ENCODE data around the gene SERINC3. TPM values are rescaled to one million over a fixed set of nuclear protein-coding genes. Genes with fewer than 3 reads are reported as not detected.

Gene SERINC3
- total and polyA plus RNA-seq, 2 donors (not counting 1 experiment from before 2014, with no cell fraction given): 120 to 238 TPM

DNA sequence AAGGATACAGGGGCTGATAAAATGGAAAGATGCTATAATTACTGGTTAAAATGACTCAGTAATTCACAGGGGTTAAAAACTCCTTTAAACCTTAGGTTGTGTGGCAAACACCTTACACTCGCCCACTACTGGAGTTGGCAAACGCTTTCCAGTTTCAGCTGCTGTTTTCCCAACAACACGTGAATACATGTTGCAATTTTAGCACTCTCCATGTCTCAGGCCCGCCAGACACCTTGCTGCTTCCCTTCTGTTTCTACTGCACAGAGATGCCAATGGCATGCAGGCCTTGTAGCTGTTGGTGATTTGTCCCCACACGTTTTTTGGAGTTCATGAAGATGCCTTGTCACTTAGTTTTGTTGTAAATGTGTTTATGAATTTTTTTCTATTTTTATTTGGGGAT lies 51.5 kb downstream of the SERINC3 start:
- no peak overlapping the region for H2AFZ ChIP-seq (ENCODE audit: low read length)
- no peaks in the 10 kb centered on the region for H3K36me3 ChIP-seq (ENCODE audit: control insufficient read depth, insufficient read depth, low read length)
- peaks cover 13% of the 10 kb centered on the region for H3K27me3 ChIP-seq (ENCODE audit: control insufficient read depth, insufficient read depth, low read length)
- H3K27ac ChIP-seq (ENCODE audit: insufficient read depth, low read length): no peak overlapping the region
- no peak overlapping the region for H3K4me2 ChIP-seq (ENCODE audit: extremely low read depth, insufficient read depth, low read length)
- no peaks in the 10 kb centered on the region for H3K79me2 ChIP-seq (ENCODE audit: control insufficient read depth, insufficient read depth, low read length)
- no peak for DNase-seq (ENCODE audit: low read depth in 2 of 2)
- no peaks in the 10 kb centered on the region for H3K9me3 ChIP-seq (ENCODE audit: control insufficient read depth, insufficient read depth, low read depth, low read length)
- H3K4me3 ChIP-seq (replicated peaks in 1 of 4; ENCODE audit: control extremely low read depth in 1 of 4, insufficient read depth in 1 of 4, low read depth in 3 of 4, low read length in 4 of 4): no peak overlapping the region
- H3K4me1 ChIP-seq (ENCODE audit: control insufficient read depth, extremely low read depth, insufficient read depth, low read length): no peaks in the 10 kb centered on the region
- H3K9ac ChIP-seq (ENCODE audit: insufficient read depth, low read length): no peak overlapping the region
- TF ChIP-seq EZH2 (IDR thresholded peaks at IDR 0.05; ENCODE audit: low read length, missing control alignments): no peak
- TF ChIP-seq, protein P1, sequence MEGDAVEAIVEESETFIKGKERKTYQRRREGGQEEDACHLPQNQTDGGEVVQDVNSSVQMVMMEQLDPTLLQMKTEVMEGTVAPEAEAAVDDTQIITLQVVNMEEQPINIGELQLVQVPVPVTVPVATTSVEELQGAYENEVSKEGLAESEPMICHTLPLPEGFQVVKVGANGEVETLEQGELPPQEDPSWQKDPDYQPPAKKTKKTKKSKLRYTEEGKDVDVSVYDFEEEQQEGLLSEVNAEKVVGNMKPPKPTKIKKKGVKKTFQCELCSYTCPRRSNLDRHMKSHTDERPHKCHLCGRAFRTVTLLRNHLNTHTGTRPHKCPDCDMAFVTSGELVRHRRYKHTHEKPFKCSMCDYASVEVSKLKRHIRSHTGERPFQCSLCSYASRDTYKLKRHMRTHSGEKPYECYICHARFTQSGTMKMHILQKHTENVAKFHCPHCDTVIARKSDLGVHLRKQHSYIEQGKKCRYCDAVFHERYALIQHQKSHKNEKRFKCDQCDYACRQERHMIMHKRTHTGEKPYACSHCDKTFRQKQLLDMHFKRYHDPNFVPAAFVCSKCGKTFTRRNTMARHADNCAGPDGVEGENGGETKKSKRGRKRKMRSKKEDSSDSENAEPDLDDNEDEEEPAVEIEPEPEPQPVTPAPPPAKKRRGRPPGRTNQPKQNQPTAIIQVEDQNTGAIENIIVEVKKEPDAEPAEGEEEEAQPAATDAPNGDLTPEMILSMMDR (conservative IDR thresholded peaks at IDR 0.05 in 1 of 2, IDR thresholded peaks at IDR 0.05 in 1 of 2; ENCODE audit: low read depth in 1 of 2, low read length in 2 of 2): no peak
- H4K20me1 ChIP-seq (ENCODE audit: control insufficient read depth, extremely low read depth, insufficient read depth, low read length): no peaks in the 10 kb centered on the region

DNA sequence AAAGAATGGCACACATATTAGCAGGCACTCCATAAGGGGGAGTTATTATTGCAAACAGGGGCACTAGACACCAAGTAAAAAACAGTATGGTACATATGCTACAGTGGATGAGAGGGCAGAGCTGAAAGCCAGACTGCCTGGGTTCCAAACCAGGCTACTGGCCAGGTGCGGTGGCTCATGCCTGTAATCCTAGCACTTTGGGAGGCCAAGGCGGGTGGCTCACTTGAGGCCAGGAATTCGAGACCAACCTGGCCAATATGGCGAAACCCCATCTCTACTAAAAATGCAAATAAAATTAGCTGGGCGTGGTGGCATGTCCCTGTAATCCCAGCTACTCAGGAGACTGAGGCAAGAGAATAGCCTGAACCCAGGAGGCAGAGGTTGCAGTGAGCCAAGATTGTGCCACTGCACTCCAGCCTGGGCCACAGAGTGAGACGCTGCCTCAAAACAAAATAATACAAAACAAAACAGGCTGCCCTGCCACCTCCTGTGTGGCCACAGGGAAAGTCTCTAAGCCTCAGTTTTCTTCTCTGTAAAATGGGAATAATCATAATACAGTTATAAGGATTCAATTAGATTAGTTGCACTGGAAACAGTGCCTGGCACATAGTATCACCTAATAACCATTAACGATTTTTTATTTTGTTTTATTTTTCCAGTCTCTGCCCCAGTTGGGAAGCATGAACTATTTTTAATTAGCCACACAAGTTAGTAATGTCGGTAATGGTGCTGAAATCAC lies 53.7 kb downstream of the SERINC3 start:
- H3K4me2 ChIP-seq (ENCODE audit: extremely low read depth, insufficient read depth, low read length): no peak overlapping the region
- no peak overlapping the region for H3K27ac ChIP-seq (ENCODE audit: insufficient read depth, low read length)
- TF ChIP-seq EZH2 (IDR thresholded peaks at IDR 0.05; ENCODE audit: low read length, missing control alignments): no peak
- TF ChIP-seq, protein P1 (conservative IDR thresholded peaks at IDR 0.05 in 1 of 2, IDR thresholded peaks at IDR 0.05 in 1 of 2; ENCODE audit: low read depth in 1 of 2, low read length in 2 of 2): no peak
- H3K27me3 ChIP-seq (ENCODE audit: control insufficient read depth, insufficient read depth, low read length): peaks cover 15% of the 10 kb centered on the region
- H4K20me1 ChIP-seq (ENCODE audit: control insufficient read depth, extremely low read depth, insufficient read depth, low read length): no peaks in the 10 kb centered on the region
- H3K4me1 ChIP-seq (ENCODE audit: control insufficient read depth, extremely low read depth, insufficient read depth, low read length): no peaks in the 10 kb centered on the region
- no peaks in the 10 kb centered on the region for H3K9me3 ChIP-seq (ENCODE audit: control insufficient read depth, insufficient read depth, low read depth, low read length)
- H3K36me3 ChIP-seq (ENCODE audit: control insufficient read depth, insufficient read depth, low read length): no peaks in the 10 kb centered on the region
- H2AFZ ChIP-seq (ENCODE audit: low read length): no peak overlapping the region
- H3K4me3 ChIP-seq (replicated peaks in 1 of 4; ENCODE audit: control extremely low read depth in 1 of 4, insufficient read depth in 1 of 4, low read depth in 3 of 4, low read length in 4 of 4): no peak overlapping the region
- DNase-seq (ENCODE audit: low read depth in 2 of 2): no peak
- no peak overlapping the region for H3K9ac ChIP-seq (ENCODE audit: insufficient read depth, low read length)
- H3K79me2 ChIP-seq (ENCODE audit: control insufficient read depth, insufficient read depth, low read length): no peaks in the 10 kb centered on the region

DNA sequence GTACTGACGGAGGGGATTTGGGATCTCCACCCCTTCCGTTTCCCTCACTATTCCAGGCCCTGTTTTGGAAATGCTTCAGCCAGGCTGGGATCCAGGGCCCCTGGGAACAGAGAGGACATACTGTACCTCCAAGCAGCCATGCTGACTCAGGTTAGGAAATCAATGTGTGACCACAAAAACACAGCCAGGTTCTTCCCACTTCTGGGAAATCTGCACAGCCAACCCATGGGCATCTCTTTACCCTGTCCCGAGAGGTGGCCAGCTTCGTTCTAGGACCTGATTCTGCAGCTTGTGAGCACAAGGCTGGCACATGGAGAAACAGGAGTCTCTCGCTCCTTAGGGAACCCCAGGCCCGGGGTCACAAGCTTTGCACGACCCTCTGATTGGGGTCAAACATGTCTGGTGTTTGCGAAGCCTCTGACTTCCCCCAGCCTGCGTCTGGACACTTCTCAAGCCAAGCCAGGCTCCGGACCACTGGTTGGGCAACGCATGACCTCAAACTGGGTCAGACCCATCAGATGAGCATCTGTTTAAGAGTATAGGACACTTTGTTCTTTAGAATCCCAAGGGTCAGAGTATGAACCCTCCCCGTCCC lies 54.5 kb downstream of the SERINC3 start:
- Histone ChIP-seq H3K4me2 (ENCODE audit: extremely low read depth, insufficient read depth, low read length) (no peak overlapping the region), H3K4me1 (ENCODE audit: control insufficient read depth, extremely low read depth, insufficient read depth, low read length) (no peaks in the 10 kb centered on the region)

More for the DNA sequence above, 54.5 kb downstream of the SERINC3 start:
- TF ChIP-seq, protein P1 (conservative IDR thresholded peaks at IDR 0.05 in 1 of 2, IDR thresholded peaks at IDR 0.05 in 1 of 2; ENCODE audit: low read depth in 1 of 2, low read length in 2 of 2): no peak
- no peak for TF ChIP-seq EZH2 (IDR thresholded peaks at IDR 0.05; ENCODE audit: low read length, missing control alignments)
- Histone ChIP-seq H2AFZ (ENCODE audit: low read length) (no peak overlapping the region), H3K4me3 (replicated peaks in 1 of 4; ENCODE audit: control extremely low read depth in 1 of 4, insufficient read depth in 1 of 4, low read depth in 3 of 4, low read length in 4 of 4) (no peak overlapping the region), H3K27ac (ENCODE audit: insufficient read depth, low read length) (no peak overlapping the region), H4K20me1 (ENCODE audit: control insufficient read depth, extremely low read depth, insufficient read depth, low read length) (no peaks in the 10 kb centered on the region), H3K27me3 (ENCODE audit: control insufficient read depth, insufficient read depth, low read length) (peaks cover 15% of the 10 kb centered on the region), H3K36me3 (ENCODE audit: control insufficient read depth, insufficient read depth, low read length) (no peaks in the 10 kb centered on the region), H3K9me3 (ENCODE audit: control insufficient read depth, insufficient read depth, low read depth, low read length) (no peaks in the 10 kb centered on the region), H3K9ac (ENCODE audit: insufficient read depth, low read length) (no peak overlapping the region), H3K79me2 (ENCODE audit: control insufficient read depth, insufficient read depth, low read length) (no peaks in the 10 kb centered on the region)
- peak in 1 of 2 donors; percentile 89 for DNase-seq (ENCODE audit: low read depth in 2 of 2)
